WTC11 (cell line): ENCODE measurements around the gene SHFL. TPM values are rescaled to one million over a fixed set of nuclear protein-coding genes. Genes with fewer than 3 reads are reported as not detected.

Experiments used
- ATAC-seq: fragments of 200-7000 bp; cut with Tn5 transposase; 2 replicates; pipeline ENCODE4 v1.10.0; 2021; ENCODE audit warnings: mild to moderate bottlenecking, moderate library complexity
- CTCF ChIA-PET: fragments of 300-600 bp; sonication (Branson Sonifier 250); formaldehyde crosslinking; loops from one replicate; lab custom pipeline; 2021; ENCODE audit warnings: antibody characterized with exemption; lab: Charles Lee
- POLR2A ChIA-PET: fragments of 350-600 bp; sonication (Branson Sonifier 250); formaldehyde crosslinking; loops from one replicate; lab custom pipeline; 2021; ENCODE audit warnings: antibody characterized with exemption; lab: Charles Lee
- DNase-seq: peaks from one replicate; pipeline ENCODE4 v3.0.0; 2021; ENCODE audit warnings: low spot score
- H3K27ac Mint-ChIP-seq: 2 replicates; pipeline ENCODE4 v1.8.0; 2021; ENCODE audit warnings: mixed read lengths
- H3K27me3 Mint-ChIP-seq: 2 replicates; pipeline ENCODE4 v1.8.0; 2021; ENCODE audit warnings: low read depth, mild to moderate bottlenecking, moderate library complexity, mixed read lengths
- H3K36me3 Mint-ChIP-seq: 2 replicates; pipeline ENCODE4 v1.8.0; 2021; ENCODE audit warnings: mixed read lengths
- H3K4me1 Mint-ChIP-seq: 2 replicates; pipeline ENCODE4 v1.8.0; 2022; ENCODE audit warnings: mixed read lengths
- H3K4me3 Mint-ChIP-seq: 2 replicates; pipeline ENCODE4 v1.8.0; 2021; ENCODE audit warnings: mild to moderate bottlenecking, moderate library complexity, mixed read lengths
- H3K9me3 Mint-ChIP-seq: 2 replicates; pipeline ENCODE4 v1.8.0; 2021; ENCODE audit warnings: mixed read lengths
- CREB1 ChIP-seq: sonication (generic); formaldehyde crosslinking; IDR thresholded peaks from 2 replicates; pipeline ENCODE4 v1.8.0; 2023; ENCODE audit warnings: mild to moderate bottlenecking, missing genetic modification reagents
- CTCF ChIP-seq: fragments of 200-600 bp; IDR thresholded peaks from 2 replicates; pipeline ENCODE4 v1.8.0; 2022; ENCODE audit warnings: antibody characterized with exemption
- ELF4 ChIP-seq: sonication (generic); formaldehyde crosslinking; IDR thresholded peaks from 2 replicates; pipeline ENCODE4 v1.8.1; 2022; ENCODE audit warnings: low read depth, mild to moderate bottlenecking, moderate library complexity, missing genetic modification reagents
- FOXK1 ChIP-seq: sonication (generic); formaldehyde crosslinking; IDR thresholded peaks from 2 replicates; pipeline ENCODE4 v1.8.0; 2022; ENCODE audit warnings: mild to moderate bottlenecking, moderate library complexity, missing genetic modification reagents
- FOXP4 ChIP-seq: sonication (generic); formaldehyde crosslinking; IDR thresholded peaks from 2 replicates; pipeline ENCODE4 v1.8.0; 2022; ENCODE audit warnings: mild to moderate bottlenecking, missing genetic modification reagents
- HMGXB4 ChIP-seq: sonication (generic); formaldehyde crosslinking; IDR thresholded peaks from 2 replicates; pipeline ENCODE4 v1.8.1; 2023; ENCODE audit warnings: mild to moderate bottlenecking, moderate library complexity, missing genetic modification reagents
- KAT7 ChIP-seq: sonication (generic); formaldehyde crosslinking; IDR thresholded peaks from 2 replicates; pipeline ENCODE4 v1.8.1; 2023; ENCODE audit warnings: missing genetic modification reagents, mild to moderate bottlenecking, borderline replicate concordance
- NFE2L1 ChIP-seq: sonication (generic); formaldehyde crosslinking; IDR thresholded peaks from 2 replicates; pipeline ENCODE4 v1.8.1; 2023; ENCODE audit warnings: missing genetic modification reagents
- PRDM15 ChIP-seq: sonication (generic); formaldehyde crosslinking; IDR thresholded peaks from 2 replicates; pipeline ENCODE4 v1.8.0; 2022; ENCODE audit warnings: missing genetic modification reagents
- SP1 ChIP-seq: sonication (generic); formaldehyde crosslinking; conservative IDR thresholded peaks from 2 replicates; pipeline ENCODE4 v1.8.1; 2022; ENCODE audit warnings: missing genetic modification reagents
- STAT6 ChIP-seq: sonication (generic); formaldehyde crosslinking; conservative IDR thresholded peaks from 2 replicates; pipeline ENCODE4 v1.8.1; 2023; ENCODE audit warnings: mild to moderate bottlenecking, low read depth, missing genetic modification reagents, moderate library complexity
- ZNF232 ChIP-seq: sonication (generic); formaldehyde crosslinking; IDR thresholded peaks from 2 replicates; pipeline ENCODE4 v1.8.0; 2022; ENCODE audit warnings: mild to moderate bottlenecking, missing genetic modification reagents
- ZNF317 ChIP-seq: sonication (generic); formaldehyde crosslinking; IDR thresholded peaks from 2 replicates; pipeline ENCODE4 v1.8.1; 2023; ENCODE audit warnings: low read depth, mild to moderate bottlenecking, moderate library complexity, missing genetic modification reagents, borderline replicate concordance
- ZNF416 ChIP-seq: fragments of 250-450 bp; sonication (Bioruptor Pico); IDR thresholded peaks from 2 replicates; pipeline ENCODE4 v1.9.0; 2021; ENCODE audit warnings: mild to moderate bottlenecking, inconsistent platforms
- ZNF532 ChIP-seq: fragments of 250-450 bp; sonication (Bioruptor Pico); IDR thresholded peaks from 2 replicates; pipeline ENCODE4 v1.9.0; 2021; ENCODE audit warnings: mild to moderate bottlenecking, borderline replicate concordance
- total RNA-seq: library from RNA; stranded (reverse); gene quantifications from 3 replicates; pipeline ENCODE4 v1.2.3, GENCODE V29; 2021

SHFL gene
- total RNA-seq, 1 experiment from 2014 or later = 22.5 TPM

- TF ChIP-seq ZNF232 (CRISPR knock-in tag) (no peak), ZNF317 (CRISPR knock-in tag) (no peak)
These were observed 53.0 kb downstream of the SHFL start (continued) for GRCh38 chr19:10138879-10139795.

GRCh38 chr19:10139952-10140351 is 53.8 kb downstream of the SHFL start:
- ChIA-PET CTCF (interaction anchor here (0.9 kb wide), 1 partner anchor 110 kb away, joined by 3 read pairs; no protein-coding TSS in a partner anchor), POLR2A (no interaction called here)
- DNase-seq (no peak), ATAC-seq (no peak)
- H3K4me3 Mint-ChIP-seq = no peak overlapping the region
- no peak overlapping the region for H3K27ac Mint-ChIP-seq
- peaks cover 66% of the 10 kb centered on the region for H3K36me3 Mint-ChIP-seq
- TF ChIP-seq PRDM15 (CRISPR knock-in tag) (no peak), KAT7 (no peak), ELF4 (CRISPR knock-in tag) (no peak), CREB1 (CRISPR knock-in tag) (no peak), FOXK1 (CRISPR knock-in tag) (no peak)
- H3K27me3 Mint-ChIP-seq = no peaks in the 10 kb centered on the region
- no peaks in the 10 kb centered on the region for H3K9me3 Mint-ChIP-seq
- no peaks in the 10 kb centered on the region for H3K4me1 Mint-ChIP-seq

- ChIA-PET CTCF (no interaction called here), POLR2A (no interaction called here)
- no peaks in the 10 kb centered on the region for H3K27me3 Mint-ChIP-seq
- no peaks in the 10 kb centered on the region for H3K4me1 Mint-ChIP-seq
- H3K4me3 Mint-ChIP-seq = no peak overlapping the region
- H3K27ac Mint-ChIP-seq = no peak overlapping the region
- no peaks in the 10 kb centered on the region for H3K9me3 Mint-ChIP-seq
- peaks cover 76% of the 10 kb centered on the region for H3K36me3 Mint-ChIP-seq
- ATAC-seq (no peak), DNase-seq (no peak)
- TF ChIP-seq ZNF416 (CRISPR knock-in tag) (no peak), CREB1 (CRISPR knock-in tag) (no peak), STAT6 (no peak), CTCF (no peak), ZNF232 (CRISPR knock-in tag) (no peak), ZNF532 (no peak), NFE2L1 (CRISPR knock-in tag) (no peak), HMGXB4 (no peak), SP1 (CRISPR knock-in tag) (no peak), FOXP4 (no peak)
These were observed 55.4 kb downstream of the SHFL start for GRCh38 chr19:10141479-10141878.
